NCI-H2196 (cell line): ENCODE results near the gene FAT2.
"Not testable (repeated sequence)": the region's sequence is repeated elsewhere in the genome, so short reads cannot be mapped to it uniquely, and the experiment has no call there.

ENCODE experiments used
- DNase-seq: peaks from one replicate; lab custom pipeline; 2025; ENCODE audit not compliant: unreplicated experiment; lab: John Stamatoyannopoulos, UW

Gene FAT2

GRCh38 chr5:151584057-151584937 lies 6.8 kb downstream of the FAT2 start:
- DNase-seq = no peak

- no peak for DNase-seq
These were observed 9.1 kb downstream of the FAT2 start for GRCh38 chr5:151581812-151582583.

GRCh38 chr5:151581347-151581746 lies 9.8 kb downstream of the FAT2 start:
- no peak for DNase-seq

- no peak for DNase-seq
These were observed 10.3 kb downstream of the FAT2 start for GRCh38 chr5:151580858-151581257.

GRCh38 chr5:151580239-151580638 lies 10.9 kb downstream of the FAT2 start:
- DNase-seq = no peak

GRCh38 chr5:151579146-151579545 lies 12.0 kb downstream of the FAT2 start:
- not testable (repeated sequence) for DNase-seq

- DNase-seq = no peak
These were observed 12.7 kb downstream of the FAT2 start for GRCh38 chr5:151578326-151579025.

- DNase-seq = no peak
These were observed 13.6 kb downstream of the FAT2 start for GRCh38 chr5:151577566-151577965.

- DNase-seq = no peak
These were observed 16.6 kb downstream of the FAT2 start for GRCh38 chr5:151574444-151574996.

- DNase-seq = no peak
These were observed 18.3 kb downstream of the FAT2 start for GRCh38 chr5:151572657-151573368.

- DNase-seq = no peak
These were observed 19.6 kb downstream of the FAT2 start for GRCh38 chr5:151571270-151572173.

GRCh38 chr5:151570512-151571269 lies 20.4 kb downstream of the FAT2 start:
- peak; percentile 69 for DNase-seq

- no peak for DNase-seq
These were observed 21.1 kb downstream of the FAT2 start for GRCh38 chr5:151570058-151570457.

GRCh38 chr5:151569132-151570046 lies 21.7 kb downstream of the FAT2 start:
- no peak for DNase-seq

GRCh38 chr5:151568036-151568435 lies 23.1 kb downstream of the FAT2 start:
- DNase-seq = no peak

- DNase-seq = no peak
These were observed 25.2 kb downstream of the FAT2 start for GRCh38 chr5:151565971-151566370.

GRCh38 chr5:151562019-151562707 lies 29.0 kb downstream of the FAT2 start:
- no peak for DNase-seq
